Measurements from ENCODE around the gene VSIG1. TPM values are rescaled to one million over a fixed set of nuclear protein-coding genes. Genes with fewer than 3 reads are reported as not detected.

The VSIG1 gene
- total RNA-seq, 2 donors from 2014 or later: not detected

GRCh38 chrX:108028854-108029253 lies 16.0 kb upstream of the VSIG1 start:
- H3K36me3 ChIP-seq: no peaks in the 10 kb centered on the region
- H3K27ac ChIP-seq: no peak overlapping the region
- no peak for DNase-seq (ENCODE audit: low spot score)
- TF ChIP-seq CTCF (IDR thresholded peaks at IDR 0.05): no peak
- no peaks in the 10 kb centered on the region for H3K27me3 ChIP-seq
- H3K4me3 ChIP-seq: no peak overlapping the region
- no peaks in the 10 kb centered on the region for H3K9me3 ChIP-seq
- no peaks in the 10 kb centered on the region for H3K4me1 ChIP-seq

GRCh38 chrX:108029928-108030711 lies 14.7 kb upstream of the VSIG1 start:
- Histone ChIP-seq H3K4me3 (no peak overlapping the region), H3K36me3 (no peaks in the 10 kb centered on the region), H3K4me1 (no peaks in the 10 kb centered on the region), H3K27ac (no peak overlapping the region), H3K9me3 (no peaks in the 10 kb centered on the region), H3K27me3 (no peaks in the 10 kb centered on the region)
- DNase-seq (ENCODE audit: low spot score): no peak
- no peak for TF ChIP-seq CTCF (IDR thresholded peaks at IDR 0.05)

- Histone ChIP-seq H3K27ac (no peak overlapping the region), H3K9me3 (no peaks in the 10 kb centered on the region), H3K4me3 (no peak overlapping the region), H3K27me3 (no peaks in the 10 kb centered on the region), H3K4me1 (no peaks in the 10 kb centered on the region), H3K36me3 (no peaks in the 10 kb centered on the region)
- DNase-seq (ENCODE audit: low spot score): no peak
- no peak for TF ChIP-seq CTCF (IDR thresholded peaks at IDR 0.05)
These were observed 11.9 kb upstream of the VSIG1 start for GRCh38 chrX:108032944-108033343.

- H3K36me3 ChIP-seq: no peaks in the 10 kb centered on the region
- no peak overlapping the region for H3K27ac ChIP-seq
- H3K27me3 ChIP-seq: no peaks in the 10 kb centered on the region
- H3K9me3 ChIP-seq: no peaks in the 10 kb centered on the region
- no peak overlapping the region for H3K4me3 ChIP-seq
- no peak for TF ChIP-seq CTCF (IDR thresholded peaks at IDR 0.05)
- no peaks in the 10 kb centered on the region for H3K4me1 ChIP-seq
- no peak for DNase-seq (ENCODE audit: low spot score)
These were observed 11.0 kb upstream of the VSIG1 start for GRCh38 chrX:108033890-108034289.

GRCh38 chrX:108034725-108035124 lies 10.1 kb upstream of the VSIG1 start:
- DNase-seq (ENCODE audit: low spot score): no peak
- no peak for TF ChIP-seq CTCF (IDR thresholded peaks at IDR 0.05)
- Histone ChIP-seq H3K4me1 (no peaks in the 10 kb centered on the region), H3K4me3 (no peak overlapping the region), H3K27ac (no peak overlapping the region), H3K36me3 (no peaks in the 10 kb centered on the region), H3K27me3 (no peaks in the 10 kb centered on the region), H3K9me3 (no peaks in the 10 kb centered on the region)

Data from right atrium auricular region (tissue), 2 donors.